HCT116 (cell line): Measurements from ENCODE around the gene NFIA. TPM values are rescaled to one million over a fixed set of nuclear protein-coding genes. Genes with fewer than 3 reads are reported as not detected.

ENCODE experiments used
- ATAC-seq: fragments of 200-7000 bp; cut with Tn5 transposase; 2 replicates; pipeline ENCODE4 v1.9.1; 2020; ENCODE audit warnings: mild to moderate bottlenecking, moderate library complexity
- BruUV-seq: library from RNA; stranded (reverse); fragments of 400-500 nt; replicated peaks from 2 replicates; lab custom pipeline; 2021; lab: Mats Ljungman, UMichigan
- CTCF ChIA-PET: fragments of 300-600 bp; sonication (Branson Sonifier 250); formaldehyde crosslinking; loops from one replicate; lab custom pipeline; 2021; ENCODE audit warnings: antibody characterized with exemption; lab: Charles Lee
- POLR2A ChIA-PET: fragments of 300-600, 350-600 bp; sonication (Branson Sonifier 250); formaldehyde crosslinking; loops from one replicate; lab custom pipeline; 2021; ENCODE audit warnings: antibody characterized with exemption; lab: Charles Lee
- RAD21 ChIA-PET, 2 experiments: fragments of 300-600 bp; sonication (Branson Sonifier 250); formaldehyde crosslinking; loops; one replicate each; lab custom pipeline; 2023; ENCODE audit warnings: low total read pairs in 2 of 2; ENCODE audit not compliant: uncharacterized antibody in 2 of 2, unreplicated experiment in 2 of 2, low non-redundant PET in 1 of 2; lab: Charles Lee
- DNase-seq: peaks from one replicate; pipeline ENCODE4 v3.0.0-alpha.2; 2010; ENCODE audit warnings: low read depth, low spot score
- H2AFZ ChIP-seq: fragments of 200-600 bp; shearing (Covaris generic), sonication (generic); 2 replicates; pipeline ENCODE4 v1.6.1; 2017; ENCODE audit warnings: low read depth, mixed run types, mixed read lengths, antibody characterized with exemption, low read length; ENCODE audit not compliant: poor library complexity, severe bottlenecking
- H3K27ac ChIP-seq: 2 replicates; pipeline ENCODE4 v1.5.1; 2012; ENCODE audit warnings: low read depth, low read length
- H3K27me3 ChIP-seq: fragments of 200-600 bp; sonication (generic); 2 replicates; pipeline ENCODE4 v1.6.1; 2016; ENCODE audit warnings: mixed run types, low read length, mixed read lengths; ENCODE audit not compliant: insufficient read depth
- H3K36me3 ChIP-seq, 2 experiments: fragments of 200-500 bp in 1 of 2; fragments of 200-600 bp in 1 of 2; sonication (Bioruptor generic) in 1 of 2; sonication (generic) in 1 of 2; 2 replicates each; pipeline versions ENCODE4 v1.5.1 to v1.6.1; 2014 to 2016; ENCODE audit warnings: low read length in 2 of 2, inconsistent platforms in 1 of 2, mixed read lengths in 1 of 2, mixed run types in 1 of 2; ENCODE audit not compliant: insufficient read depth in 2 of 2, control insufficient read depth in 1 of 2
- H3K4me1 ChIP-seq, 2 experiments: fragments of 200-600 bp in 1 of 2; sonication (generic) in 1 of 2; 2 replicates each; pipeline versions ENCODE4 v1.5.1 to v1.6.1; 2012 to 2017; ENCODE audit warnings: low read length in 2 of 2, inconsistent platforms in 1 of 2, mild to moderate bottlenecking in 1 of 2, mixed read lengths in 1 of 2, mixed run types in 1 of 2, moderate library complexity in 1 of 2; ENCODE audit not compliant: insufficient read depth in 2 of 2, control insufficient read depth in 1 of 2
- H3K4me2 ChIP-seq: fragments of 200-600 bp; sonication (generic); 2 replicates; pipeline ENCODE4 v1.6.1; 2017; ENCODE audit warnings: mixed run types, low read length, mixed read lengths
- H3K4me3 ChIP-seq, 2 experiments: fragments of 200-600 bp in 1 of 2; sonication (generic) in 1 of 2; replicated peaks in 1 of 2; 2 replicates each; pipeline ENCODE4 v1.5.1; 2011 to 2016; ENCODE audit warnings: low read length in 2 of 2, control low read depth in 1 of 2, low read depth in 1 of 2, mild to moderate bottlenecking in 1 of 2, mixed read lengths in 1 of 2, mixed run types in 1 of 2
- H3K79me2 ChIP-seq: fragments of 200-600 bp; sonication (generic); 2 replicates; pipeline ENCODE4 v1.6.1; 2017; ENCODE audit warnings: mild to moderate bottlenecking, mixed run types, low read length, moderate library complexity, mixed read lengths; ENCODE audit not compliant: insufficient read depth
- H3K9ac ChIP-seq: fragments of 200-600 bp; sonication (generic); 2 replicates; pipeline ENCODE4 v1.6.1; 2016; ENCODE audit warnings: low read length, mixed read lengths
- H3K9me2 ChIP-seq: fragments of 200-600 bp; sonication (generic), shearing (Covaris generic); 2 replicates; pipeline ENCODE4 v1.6.1; 2017; ENCODE audit warnings: mixed run types, mild to moderate bottlenecking, moderate library complexity; ENCODE audit not compliant: insufficient read depth
- H3K9me3 ChIP-seq, 2 experiments: fragments of 200-500 bp in 1 of 2; fragments of 200-600 bp in 1 of 2; sonication (Bioruptor generic) in 1 of 2; sonication (generic) in 1 of 2; 2 replicates each; pipeline ENCODE4 v1.6.1; 2014 to 2017; ENCODE audit warnings: low read length in 2 of 2, mixed read lengths in 2 of 2, inconsistent platforms in 1 of 2, low read depth in 1 of 2, mild to moderate bottlenecking in 1 of 2, mixed run types in 1 of 2, moderate library complexity in 1 of 2; ENCODE audit not compliant: control insufficient read depth in 1 of 2, insufficient read depth in 1 of 2
- H4K20me1 ChIP-seq: fragments of 200-600 bp; sonication (generic), shearing (Covaris generic); 2 replicates; pipeline ENCODE4 v1.6.1; 2017; ENCODE audit warnings: mixed run types, mild to moderate bottlenecking, moderate library complexity; ENCODE audit not compliant: insufficient read depth
- CBX3 ChIP-seq: IDR thresholded peaks from 2 replicates; pipeline ENCODE4 v1.6.1; 2012; ENCODE audit warnings: low read depth
- CEBPB ChIP-seq: IDR thresholded peaks from 2 replicates; pipeline ENCODE4 v1.6.1; 2012; ENCODE audit warnings: low read depth
- ELF1 ChIP-seq: IDR thresholded peaks from 2 replicates; pipeline ENCODE4 v1.6.1; 2012; ENCODE audit warnings: low read depth, borderline replicate concordance
- FOSL1 ChIP-seq: IDR thresholded peaks from 2 replicates; pipeline ENCODE4 v1.6.1; 2012; ENCODE audit warnings: low read depth
- POLR2A ChIP-seq: IDR thresholded peaks from 2 replicates; pipeline ENCODE4 v1.7.0; 2011; ENCODE audit warnings: borderline replicate concordance; ENCODE audit not compliant: insufficient read depth, insufficient read length; ENCODE audit errors: extremely low read depth
- POLR2AphosphoS5 ChIP-seq: IDR thresholded peaks from 2 replicates; pipeline ENCODE4 v1.6.1; 2011; ENCODE audit warnings: mild to moderate bottlenecking, low read depth, low read length, moderate library complexity
- RAD21 ChIP-seq: IDR thresholded peaks from 2 replicates; pipeline ENCODE4 v1.6.1; 2012; ENCODE audit warnings: low read depth, mild to moderate bottlenecking
- SIN3A ChIP-seq: IDR thresholded peaks from 2 replicates; pipeline ENCODE4 v1.6.1; 2012; ENCODE audit warnings: low read depth
- SP1 ChIP-seq: IDR thresholded peaks from 2 replicates; pipeline ENCODE4 v1.6.1; 2012; ENCODE audit warnings: low read depth
- intact Hi-C: fragments of 100-400 bp; cut with micrococcal nuclease; formaldehyde crosslinking; loops from 2 replicates; pipeline ENCODE4 v1.10.0; 2022
- total RNA-seq: library from RNA; stranded (reverse); gene quantifications from one replicate; pipeline ENCODE4 v1.2.1, GENCODE V29; 2021; ENCODE audit not compliant: unreplicated experiment
- TF ChIP-seq, protein P1 (sequence below): IDR thresholded peaks from 2 replicates; pipeline ENCODE4 v1.6.1; 2012
- TF ChIP-seq, protein P2 (sequence below), 3 experiments: fragments of 200-600 bp in 1 of 3; sonication (generic) in 1 of 3; IDR thresholded peaks in 2 of 3; conservative IDR thresholded peaks in 1 of 3; 2 replicates each; pipeline ENCODE4 v1.5.1; 2012 to 2017; ENCODE audit warnings: low read depth in 2 of 3, low read length in 2 of 3, antibody characterized with exemption in 1 of 3, borderline replicate concordance in 1 of 3, control low read depth in 1 of 3, mild to moderate bottlenecking in 1 of 3, mixed read lengths in 1 of 3, mixed run types in 1 of 3, moderate library complexity in 1 of 3; ENCODE audit not compliant: insufficient read depth in 1 of 3
- TF ChIP-seq, protein P3 (sequence below): IDR thresholded peaks from 2 replicates; pipeline ENCODE4 v1.6.1; 2012; ENCODE audit warnings: low read depth
- TF ChIP-seq, protein P4 (sequence below): IDR thresholded peaks from 2 replicates; pipeline ENCODE4 v1.6.1; 2011; ENCODE audit warnings: mild to moderate bottlenecking, low read length, moderate library complexity; ENCODE audit not compliant: insufficient replicate concordance; ENCODE audit errors: extremely low read depth
- TF ChIP-seq, protein P5 (sequence below): IDR thresholded peaks from 2 replicates; pipeline ENCODE4 v1.6.1; 2012

Gene NFIA
- total RNA-seq, 1 experiment from 2014 or later = 17.2 TPM

DNA sequence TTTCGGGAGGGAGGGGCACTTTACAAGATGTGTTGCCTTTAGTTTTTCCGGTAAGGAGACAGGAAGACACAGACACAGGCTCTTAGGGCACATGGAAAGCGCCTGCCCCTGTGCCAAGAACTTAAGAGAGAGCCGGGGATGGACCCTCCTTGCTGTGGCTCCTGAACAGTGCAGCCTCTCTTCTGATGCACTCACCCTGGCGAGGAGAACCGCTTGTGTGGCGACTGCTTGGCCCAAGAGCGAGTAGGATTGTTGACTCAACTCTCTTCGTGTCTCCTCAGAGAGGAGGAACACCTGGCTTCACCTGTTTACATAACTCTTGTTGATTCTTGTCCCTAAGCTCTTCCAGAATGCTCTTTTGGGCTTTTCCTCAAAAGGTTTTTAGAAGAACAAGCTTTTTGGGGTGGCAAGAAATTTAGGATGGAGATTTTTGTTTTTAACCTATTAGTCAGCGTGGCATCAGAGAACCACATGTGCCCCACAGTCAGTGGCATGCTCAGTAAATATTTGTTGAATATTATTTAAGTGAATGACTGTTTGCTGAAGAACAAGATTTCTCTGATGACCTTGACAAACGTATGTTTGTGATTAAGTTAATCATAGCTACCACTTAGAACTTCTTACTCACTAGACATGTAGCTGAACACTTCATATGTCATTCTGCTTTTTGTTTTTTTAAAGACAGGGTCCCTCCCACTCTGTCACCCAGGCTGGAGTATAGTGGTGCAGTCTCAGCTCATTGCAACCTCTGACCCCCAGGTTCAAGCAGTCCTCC is 60.6 kb downstream of the NFIA start:
- Histone ChIP-seq H3K4me1 (peaks cover 8 to 13% of the 10 kb centered on the region in 2 experiments; a peak in 3 of 4 replicates), H3K9me2 (no peaks in the 10 kb centered on the region), H4K20me1 (no peaks in the 10 kb centered on the region), H3K9ac (no peak overlapping the region), H3K4me2 (no peak overlapping the region), H2AFZ (no peak overlapping the region), H3K27ac (no peak overlapping the region), H3K27me3 (no peaks in the 10 kb centered on the region), H3K79me2 (no peaks in the 10 kb centered on the region), H3K36me3 (no peaks in the 10 kb centered on the region), H3K4me3 (no peak overlapping the region), H3K9me3 (no peaks in the 10 kb centered on the region)
- intact Hi-C loops = no loop called here
- ChIA-PET CTCF (no interaction called here), RAD21 (no interaction called here), POLR2A (interaction anchor here (0.5 kb wide), 1 partner anchor 777 kb away, joined by 5 read pairs; no protein-coding TSS in a partner anchor)
- TF ChIP-seq SIN3A (no peak), CBX3 (no peak), RAD21 (no peak), POLR2A (no peak), ELF1 (no peak), POLR2AphosphoS5 (no peak), SP1 (no peak), CEBPB (no peak), FOSL1 (no peak)
- TF ChIP-seq, protein P1, sequence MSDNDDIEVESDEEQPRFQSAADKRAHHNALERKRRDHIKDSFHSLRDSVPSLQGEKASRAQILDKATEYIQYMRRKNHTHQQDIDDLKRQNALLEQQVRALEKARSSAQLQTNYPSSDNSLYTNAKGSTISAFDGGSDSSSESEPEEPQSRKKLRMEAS = no peak
- TF ChIP-seq, protein P2, sequence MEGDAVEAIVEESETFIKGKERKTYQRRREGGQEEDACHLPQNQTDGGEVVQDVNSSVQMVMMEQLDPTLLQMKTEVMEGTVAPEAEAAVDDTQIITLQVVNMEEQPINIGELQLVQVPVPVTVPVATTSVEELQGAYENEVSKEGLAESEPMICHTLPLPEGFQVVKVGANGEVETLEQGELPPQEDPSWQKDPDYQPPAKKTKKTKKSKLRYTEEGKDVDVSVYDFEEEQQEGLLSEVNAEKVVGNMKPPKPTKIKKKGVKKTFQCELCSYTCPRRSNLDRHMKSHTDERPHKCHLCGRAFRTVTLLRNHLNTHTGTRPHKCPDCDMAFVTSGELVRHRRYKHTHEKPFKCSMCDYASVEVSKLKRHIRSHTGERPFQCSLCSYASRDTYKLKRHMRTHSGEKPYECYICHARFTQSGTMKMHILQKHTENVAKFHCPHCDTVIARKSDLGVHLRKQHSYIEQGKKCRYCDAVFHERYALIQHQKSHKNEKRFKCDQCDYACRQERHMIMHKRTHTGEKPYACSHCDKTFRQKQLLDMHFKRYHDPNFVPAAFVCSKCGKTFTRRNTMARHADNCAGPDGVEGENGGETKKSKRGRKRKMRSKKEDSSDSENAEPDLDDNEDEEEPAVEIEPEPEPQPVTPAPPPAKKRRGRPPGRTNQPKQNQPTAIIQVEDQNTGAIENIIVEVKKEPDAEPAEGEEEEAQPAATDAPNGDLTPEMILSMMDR (IDR thresholded peaks at IDR 0.05 in 2 of 3, conservative IDR thresholded peaks at IDR 0.05 in 1 of 3; ENCODE audit: borderline replicate concordance in 1 of 3, insufficient read depth in 1 of 3, low read depth in 2 of 3, low read length in 2 of 3) = no peak
- TF ChIP-seq, protein P3, sequence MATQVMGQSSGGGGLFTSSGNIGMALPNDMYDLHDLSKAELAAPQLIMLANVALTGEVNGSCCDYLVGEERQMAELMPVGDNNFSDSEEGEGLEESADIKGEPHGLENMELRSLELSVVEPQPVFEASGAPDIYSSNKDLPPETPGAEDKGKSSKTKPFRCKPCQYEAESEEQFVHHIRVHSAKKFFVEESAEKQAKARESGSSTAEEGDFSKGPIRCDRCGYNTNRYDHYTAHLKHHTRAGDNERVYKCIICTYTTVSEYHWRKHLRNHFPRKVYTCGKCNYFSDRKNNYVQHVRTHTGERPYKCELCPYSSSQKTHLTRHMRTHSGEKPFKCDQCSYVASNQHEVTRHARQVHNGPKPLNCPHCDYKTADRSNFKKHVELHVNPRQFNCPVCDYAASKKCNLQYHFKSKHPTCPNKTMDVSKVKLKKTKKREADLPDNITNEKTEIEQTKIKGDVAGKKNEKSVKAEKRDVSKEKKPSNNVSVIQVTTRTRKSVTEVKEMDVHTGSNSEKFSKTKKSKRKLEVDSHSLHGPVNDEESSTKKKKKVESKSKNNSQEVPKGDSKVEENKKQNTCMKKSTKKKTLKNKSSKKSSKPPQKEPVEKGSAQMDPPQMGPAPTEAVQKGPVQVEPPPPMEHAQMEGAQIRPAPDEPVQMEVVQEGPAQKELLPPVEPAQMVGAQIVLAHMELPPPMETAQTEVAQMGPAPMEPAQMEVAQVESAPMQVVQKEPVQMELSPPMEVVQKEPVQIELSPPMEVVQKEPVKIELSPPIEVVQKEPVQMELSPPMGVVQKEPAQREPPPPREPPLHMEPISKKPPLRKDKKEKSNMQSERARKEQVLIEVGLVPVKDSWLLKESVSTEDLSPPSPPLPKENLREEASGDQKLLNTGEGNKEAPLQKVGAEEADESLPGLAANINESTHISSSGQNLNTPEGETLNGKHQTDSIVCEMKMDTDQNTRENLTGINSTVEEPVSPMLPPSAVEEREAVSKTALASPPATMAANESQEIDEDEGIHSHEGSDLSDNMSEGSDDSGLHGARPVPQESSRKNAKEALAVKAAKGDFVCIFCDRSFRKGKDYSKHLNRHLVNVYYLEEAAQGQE = no peak
- TF ChIP-seq, protein P4, sequence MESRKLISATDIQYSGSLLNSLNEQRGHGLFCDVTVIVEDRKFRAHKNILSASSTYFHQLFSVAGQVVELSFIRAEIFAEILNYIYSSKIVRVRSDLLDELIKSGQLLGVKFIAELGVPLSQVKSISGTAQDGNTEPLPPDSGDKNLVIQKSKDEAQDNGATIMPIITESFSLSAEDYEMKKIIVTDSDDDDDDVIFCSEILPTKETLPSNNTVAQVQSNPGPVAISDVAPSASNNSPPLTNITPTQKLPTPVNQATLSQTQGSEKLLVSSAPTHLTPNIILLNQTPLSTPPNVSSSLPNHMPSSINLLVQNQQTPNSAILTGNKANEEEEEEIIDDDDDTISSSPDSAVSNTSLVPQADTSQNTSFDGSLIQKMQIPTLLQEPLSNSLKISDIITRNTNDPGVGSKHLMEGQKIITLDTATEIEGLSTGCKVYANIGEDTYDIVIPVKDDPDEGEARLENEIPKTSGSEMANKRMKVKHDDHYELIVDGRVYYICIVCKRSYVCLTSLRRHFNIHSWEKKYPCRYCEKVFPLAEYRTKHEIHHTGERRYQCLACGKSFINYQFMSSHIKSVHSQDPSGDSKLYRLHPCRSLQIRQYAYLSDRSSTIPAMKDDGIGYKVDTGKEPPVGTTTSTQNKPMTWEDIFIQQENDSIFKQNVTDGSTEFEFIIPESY = no peak
- TF ChIP-seq, protein P5, sequence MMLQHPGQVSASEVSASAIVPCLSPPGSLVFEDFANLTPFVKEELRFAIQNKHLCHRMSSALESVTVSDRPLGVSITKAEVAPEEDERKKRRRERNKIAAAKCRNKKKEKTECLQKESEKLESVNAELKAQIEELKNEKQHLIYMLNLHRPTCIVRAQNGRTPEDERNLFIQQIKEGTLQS = no peak
- no peak for DNase-seq
- BruUV-seq = no TSS peak
- no peak for ATAC-seq
